Measurements from ENCODE around the gene GALNT14. TPM values are rescaled to one million over a fixed set of nuclear protein-coding genes. Genes with fewer than 3 reads are reported as not detected.
A peak's percentile ranks its signal among the peaks of the same experiment; 100 is the strongest.

Gene GALNT14
- polyA plus RNA-seq, 1 experiment: 0.07 TPM

DNA sequence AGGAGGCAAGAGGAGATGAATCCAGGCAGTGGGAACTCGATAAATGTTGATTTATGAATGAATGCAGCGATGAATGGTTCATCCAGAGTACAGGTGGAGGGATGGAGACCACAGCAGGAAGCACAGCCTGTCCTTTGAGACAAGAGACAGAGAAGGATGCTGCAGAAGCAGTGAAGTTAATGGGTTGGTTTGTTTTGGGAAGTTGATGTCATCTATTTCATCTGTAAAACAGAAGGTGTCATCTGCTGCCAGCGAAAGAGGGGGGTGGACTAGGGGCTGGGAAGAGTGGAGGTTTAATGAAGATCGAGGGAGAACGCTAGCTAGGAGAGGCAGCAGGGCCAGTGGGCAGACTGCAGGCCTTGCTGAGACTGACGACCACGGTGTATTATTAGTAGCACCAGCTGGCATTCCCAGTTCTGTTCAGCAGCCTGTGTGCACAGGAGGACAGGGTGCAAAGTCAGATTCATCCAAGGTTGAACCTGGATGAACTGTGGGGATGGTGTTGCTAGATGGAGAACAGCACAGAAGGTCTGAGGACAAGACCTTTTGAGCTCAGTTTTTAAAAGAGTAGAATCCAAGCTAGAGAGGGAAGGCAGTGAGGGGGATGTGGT is 210.7 kb downstream of the GALNT14 start:
- no peak for DNase-seq (ENCODE audit: low read depth, low spot score)
- H3K27me3 ChIP-seq (ENCODE audit: control insufficient read depth, insufficient read depth, low read length): peaks cover 3% of the 10 kb centered on the region
- no peak overlapping the region for H3K4me3 ChIP-seq (ENCODE audit: low read depth, low read length)
- POLR2A ChIA-PET: no interaction called here
- H3K27ac ChIP-seq (ENCODE audit: low read depth, low read length): no peak overlapping the region
- H3K9me3 ChIP-seq (ENCODE audit: control insufficient read depth, insufficient read depth, low read length): no peaks in the 10 kb centered on the region
- TF ChIP-seq, protein P1, sequence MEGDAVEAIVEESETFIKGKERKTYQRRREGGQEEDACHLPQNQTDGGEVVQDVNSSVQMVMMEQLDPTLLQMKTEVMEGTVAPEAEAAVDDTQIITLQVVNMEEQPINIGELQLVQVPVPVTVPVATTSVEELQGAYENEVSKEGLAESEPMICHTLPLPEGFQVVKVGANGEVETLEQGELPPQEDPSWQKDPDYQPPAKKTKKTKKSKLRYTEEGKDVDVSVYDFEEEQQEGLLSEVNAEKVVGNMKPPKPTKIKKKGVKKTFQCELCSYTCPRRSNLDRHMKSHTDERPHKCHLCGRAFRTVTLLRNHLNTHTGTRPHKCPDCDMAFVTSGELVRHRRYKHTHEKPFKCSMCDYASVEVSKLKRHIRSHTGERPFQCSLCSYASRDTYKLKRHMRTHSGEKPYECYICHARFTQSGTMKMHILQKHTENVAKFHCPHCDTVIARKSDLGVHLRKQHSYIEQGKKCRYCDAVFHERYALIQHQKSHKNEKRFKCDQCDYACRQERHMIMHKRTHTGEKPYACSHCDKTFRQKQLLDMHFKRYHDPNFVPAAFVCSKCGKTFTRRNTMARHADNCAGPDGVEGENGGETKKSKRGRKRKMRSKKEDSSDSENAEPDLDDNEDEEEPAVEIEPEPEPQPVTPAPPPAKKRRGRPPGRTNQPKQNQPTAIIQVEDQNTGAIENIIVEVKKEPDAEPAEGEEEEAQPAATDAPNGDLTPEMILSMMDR (IDR thresholded peaks at IDR 0.05; ENCODE audit: low read depth, low read length): no peak
- CTCF ChIA-PET: no interaction called here

DNA sequence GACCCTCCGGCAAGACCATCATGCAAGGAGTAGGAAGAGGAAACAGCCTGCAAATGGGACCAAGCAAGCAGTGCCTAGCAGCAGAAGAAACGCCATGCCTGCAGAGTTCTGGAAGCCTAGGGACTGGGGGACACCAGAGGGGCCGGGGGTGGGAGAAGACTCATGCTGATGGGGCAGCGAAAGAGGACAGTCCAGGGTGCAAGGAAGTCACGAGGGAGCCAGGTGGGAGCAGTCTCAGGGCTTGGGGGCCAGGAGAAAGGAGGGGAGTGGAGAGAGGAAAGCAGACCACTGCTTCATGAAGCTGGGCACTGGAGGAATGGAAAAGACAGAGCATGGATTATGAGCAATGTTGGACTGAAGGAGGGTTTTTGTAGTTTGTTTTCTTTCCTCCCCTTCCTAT is 211.6 kb downstream of the GALNT14 start:
- DNase-seq (ENCODE audit: low read depth, low spot score): no peak
- CTCF ChIA-PET: no interaction called here
- Histone ChIP-seq H3K4me3 (ENCODE audit: low read depth, low read length) (no peak overlapping the region), H3K27ac (ENCODE audit: low read depth, low read length) (no peak overlapping the region), H3K27me3 (ENCODE audit: control insufficient read depth, insufficient read depth, low read length) (peaks cover 3% of the 10 kb centered on the region), H3K9me3 (ENCODE audit: control insufficient read depth, insufficient read depth, low read length) (no peaks in the 10 kb centered on the region)
- POLR2A ChIA-PET: no interaction called here
- TF ChIP-seq, protein P1 (IDR thresholded peaks at IDR 0.05; ENCODE audit: low read depth, low read length): no peak

DNA sequence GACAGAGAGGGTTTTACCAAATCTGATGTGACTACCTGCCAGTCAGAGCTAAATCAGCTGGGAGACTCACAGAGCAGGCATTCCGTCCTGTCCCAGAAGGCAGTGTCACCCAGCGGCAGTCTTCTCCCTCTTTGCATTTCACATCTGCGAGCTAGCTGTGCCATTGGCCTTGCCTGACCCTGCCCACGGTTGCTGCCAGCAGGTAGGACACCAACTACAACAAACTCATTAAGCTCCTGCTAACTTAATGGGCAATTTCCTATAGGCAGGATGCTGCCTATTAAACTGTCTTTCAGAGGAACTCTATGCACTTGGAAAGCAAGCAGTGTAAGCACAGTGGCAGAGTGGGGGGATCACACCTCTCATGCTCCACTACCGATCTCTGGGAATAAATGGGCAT is 214.6 kb downstream of the GALNT14 start:
- no peak overlapping the region for H3K27ac ChIP-seq (ENCODE audit: low read depth, low read length)
- CTCF ChIA-PET: no interaction called here

DNA sequence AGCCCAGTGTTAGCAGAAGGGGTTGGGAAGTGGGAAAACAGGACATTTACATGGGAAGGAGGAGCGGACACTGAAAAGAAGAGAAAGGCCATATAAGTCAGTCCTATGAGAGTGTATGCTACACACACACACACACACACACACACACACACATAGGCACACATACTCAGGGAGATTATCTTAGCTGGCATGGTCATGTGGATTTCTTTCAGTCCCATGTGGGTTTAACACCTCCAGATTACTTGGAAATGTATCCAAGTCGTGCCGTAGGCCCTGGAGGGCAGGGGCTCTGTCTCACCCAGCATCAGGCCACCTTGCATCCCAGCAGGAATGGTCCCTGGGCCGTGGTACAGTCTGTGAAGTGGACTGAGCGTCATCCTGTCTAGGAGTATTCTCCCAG is 217.7 kb downstream of the GALNT14 start:
- Histone ChIP-seq H3K27me3 (ENCODE audit: control insufficient read depth, insufficient read depth, low read length) (peaks cover 3% of the 10 kb centered on the region), H3K27ac (ENCODE audit: low read depth, low read length) (no peak overlapping the region), H3K4me3 (ENCODE audit: low read depth, low read length) (no peak overlapping the region), H3K9me3 (ENCODE audit: control insufficient read depth, insufficient read depth, low read length) (no peaks in the 10 kb centered on the region)
- TF ChIP-seq, protein P1 (IDR thresholded peaks at IDR 0.05; ENCODE audit: low read depth, low read length): no peak
- CTCF ChIA-PET: no interaction called here
- POLR2A ChIA-PET: no interaction called here
- no peak for DNase-seq (ENCODE audit: low read depth, low spot score)

More for the DNA sequence above, 214.6 kb downstream of the GALNT14 start:
- Histone ChIP-seq H3K4me3 (ENCODE audit: low read depth, low read length) (no peak overlapping the region), H3K27me3 (ENCODE audit: control insufficient read depth, insufficient read depth, low read length) (peaks cover 3% of the 10 kb centered on the region), H3K9me3 (ENCODE audit: control insufficient read depth, insufficient read depth, low read length) (no peaks in the 10 kb centered on the region)
- TF ChIP-seq, protein P1 (IDR thresholded peaks at IDR 0.05; ENCODE audit: low read depth, low read length): no peak
- POLR2A ChIA-PET: no interaction called here
- no peak for DNase-seq (ENCODE audit: low read depth, low spot score)

DNA sequence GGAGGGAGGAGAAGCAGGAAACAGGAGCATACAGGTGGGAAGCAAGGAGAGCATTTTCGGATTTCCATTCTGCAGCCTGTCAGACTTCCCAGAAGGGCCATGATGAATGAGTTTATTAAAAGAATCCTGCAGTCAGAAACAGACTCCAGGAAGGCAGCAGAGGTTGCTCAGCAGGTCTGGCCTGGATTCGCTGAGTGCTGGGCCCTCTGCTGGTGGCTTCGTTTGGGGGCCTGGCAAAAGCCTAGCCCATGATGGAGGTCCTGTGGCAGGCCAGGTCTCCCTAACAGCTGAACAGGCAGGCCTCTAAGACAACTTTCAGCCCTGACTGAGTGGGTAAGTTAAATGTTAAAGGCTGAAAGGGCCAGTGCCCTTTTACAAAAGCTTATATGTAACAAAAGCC is 222.8 kb downstream of the GALNT14 start:
- Histone ChIP-seq H3K27me3 (ENCODE audit: control insufficient read depth, insufficient read depth, low read length) (no peaks in the 10 kb centered on the region), H3K27ac (ENCODE audit: low read depth, low read length) (no peak overlapping the region), H3K9me3 (ENCODE audit: control insufficient read depth, insufficient read depth, low read length) (no peaks in the 10 kb centered on the region), H3K4me3 (ENCODE audit: low read depth, low read length) (no peak overlapping the region)
- ChIA-PET POLR2A (no interaction called here), CTCF (interaction anchor here (1.1 to 1.5 kb wide), 2 partner anchors 202 to 750 kb away, joined by 3 to 4 read pairs; no protein-coding TSS in a partner anchor)
- TF ChIP-seq, protein P1 (IDR thresholded peaks at IDR 0.05; ENCODE audit: low read depth, low read length): peak; percentile 40; the same call in 1 of the 2 replicates
- DNase-seq (ENCODE audit: low read depth, low spot score): no peak
